HG02870 (cell line): ENCODE data around the gene OTOP1.
"Not testable (repeated sequence)": the region's sequence is repeated elsewhere in the genome, so short reads cannot be mapped to it uniquely, and the experiment has no call there.

Source experiments
- ATAC-seq: cut with Tn5 transposase; IDR thresholded peaks from one replicate; pipeline ENCODE4 v1.9.1; 2021; ENCODE audit warnings: mild to moderate bottlenecking, moderate library complexity; ENCODE audit not compliant: unreplicated experiment

OTOP1 gene

GRCh38 chr4:4239551-4239950, 12.8 kb upstream of the OTOP1 start:
- not testable (repeated sequence) for ATAC-seq

- no peak for ATAC-seq
These were observed 6.9 kb upstream of the OTOP1 start for GRCh38 chr4:4233610-4234009.

GRCh38 chr4:4228356-4228668, 1.6 kb upstream of the OTOP1 start:
- no peak for ATAC-seq

- no peak for ATAC-seq
These were observed 1.0 kb upstream of the OTOP1 start for GRCh38 chr4:4227510-4228355.

- no peak for ATAC-seq
These were observed 669 bp downstream of the OTOP1 start for GRCh38 chr4:4225915-4226605.

- ATAC-seq, result no peak
These were observed 9.6 kb downstream of the OTOP1 start for GRCh38 chr4:4217113-4217512.

GRCh38 chr4:4216648-4217047, 10.1 kb downstream of the OTOP1 start:
- ATAC-seq, result no peak

GRCh38 chr4:4213674-4214073, 13.1 kb downstream of the OTOP1 start:
- not testable (repeated sequence) for ATAC-seq

- no peak for ATAC-seq
These were observed 20.5 kb downstream of the OTOP1 start for GRCh38 chr4:4206204-4206603.

- no peak for ATAC-seq
These were observed 22.4 kb downstream of the OTOP1 start for GRCh38 chr4:4204401-4204745.

GRCh38 chr4:4203688-4204400, 22.9 kb downstream of the OTOP1 start:
- no peak for ATAC-seq

- no peak for ATAC-seq
These were observed 24.2 kb downstream of the OTOP1 start for GRCh38 chr4:4202510-4202909.

GRCh38 chr4:4200624-4201023, 26.1 kb downstream of the OTOP1 start:
- ATAC-seq, result no peak

GRCh38 chr4:4195354-4195753, 31.4 kb downstream of the OTOP1 start:
- no peak for ATAC-seq

- not testable (repeated sequence) for ATAC-seq
These were observed 38.2 kb downstream of the OTOP1 start for GRCh38 chr4:4188557-4188956.

GRCh38 chr4:4185528-4185927, 41.2 kb downstream of the OTOP1 start:
- ATAC-seq, result no peak

GRCh38 chr4:4182835-4183568, 43.7 kb downstream of the OTOP1 start:
- no peak for ATAC-seq

- no peak for ATAC-seq
These were observed 56.1 kb downstream of the OTOP1 start for GRCh38 chr4:4170596-4171150.

- ATAC-seq, result not testable (repeated sequence)
These were observed 58.5 kb downstream of the OTOP1 start for GRCh38 chr4:4167981-4168780.

- ATAC-seq, result not testable (repeated sequence)
These were observed 59.7 kb downstream of the OTOP1 start for GRCh38 chr4:4166986-4167385.
